ENCODE measurements around the gene CHST9.

CHST9 gene

GRCh38 chr18:26864658-26865057 is 320.4 kb downstream of the CHST9 start:
- Histone ChIP-seq H3K4me3 (IDR thresholded peaks at IDR 0.05; ENCODE audit: insufficient read depth, low read depth, low read length) (no peak overlapping the region), H3K9ac (no peak overlapping the region), H3K4me1 (ENCODE audit: low read depth, poor library complexity, severe bottlenecking) (no peaks in the 10 kb centered on the region), H4K20me1 (ENCODE audit: insufficient read depth) (no peaks in the 10 kb centered on the region), H3K27me3 (ENCODE audit: insufficient read depth, low read depth) (no peaks in the 10 kb centered on the region), H3K4me2 (no peak overlapping the region), H3K36me3 (ENCODE audit: insufficient read depth) (no peaks in the 10 kb centered on the region), H2AFZ (ENCODE audit: low read depth) (no peak overlapping the region), H3K79me2 (ENCODE audit: insufficient read depth, low read depth) (no peaks in the 10 kb centered on the region), H3K27ac (no peak overlapping the region)
- TF ChIP-seq CTCF (conservative IDR thresholded peaks at IDR 0.05; ENCODE audit: low read depth, low read length): no peak

- TF ChIP-seq CTCF (conservative IDR thresholded peaks at IDR 0.05; ENCODE audit: low read depth, low read length): no peak
- H3K79me2 ChIP-seq (ENCODE audit: insufficient read depth, low read depth): no peaks in the 10 kb centered on the region
- H3K27ac ChIP-seq: no peak overlapping the region
- H3K4me2 ChIP-seq: no peak overlapping the region
- H3K4me3 ChIP-seq (IDR thresholded peaks at IDR 0.05; ENCODE audit: insufficient read depth, low read depth, low read length): no peak overlapping the region
- H3K36me3 ChIP-seq (ENCODE audit: insufficient read depth): no peaks in the 10 kb centered on the region
- no peaks in the 10 kb centered on the region for H3K27me3 ChIP-seq (ENCODE audit: insufficient read depth, low read depth)
- H4K20me1 ChIP-seq (ENCODE audit: insufficient read depth): no peaks in the 10 kb centered on the region
- H3K9ac ChIP-seq: no peak overlapping the region
- H3K4me1 ChIP-seq (ENCODE audit: low read depth, poor library complexity, severe bottlenecking): no peaks in the 10 kb centered on the region
- H2AFZ ChIP-seq (ENCODE audit: low read depth): no peak overlapping the region
Measured at GRCh38 chr18:26863921-26864497, 321.1 kb downstream of the CHST9 start.

GRCh38 chr18:26863122-26863879 is 321.8 kb downstream of the CHST9 start:
- no peak for TF ChIP-seq CTCF (conservative IDR thresholded peaks at IDR 0.05; ENCODE audit: low read depth, low read length)
- H3K9ac ChIP-seq: no peak overlapping the region
- H4K20me1 ChIP-seq (ENCODE audit: insufficient read depth): no peaks in the 10 kb centered on the region
- no peak overlapping the region for H3K4me2 ChIP-seq
- H3K79me2 ChIP-seq (ENCODE audit: insufficient read depth, low read depth): no peaks in the 10 kb centered on the region
- H2AFZ ChIP-seq (ENCODE audit: low read depth): no peak overlapping the region
- no peak overlapping the region for H3K27ac ChIP-seq
- no peaks in the 10 kb centered on the region for H3K36me3 ChIP-seq (ENCODE audit: insufficient read depth)
- no peaks in the 10 kb centered on the region for H3K4me1 ChIP-seq (ENCODE audit: low read depth, poor library complexity, severe bottlenecking)
- no peak overlapping the region for H3K4me3 ChIP-seq (IDR thresholded peaks at IDR 0.05; ENCODE audit: insufficient read depth, low read depth, low read length)
- H3K27me3 ChIP-seq (ENCODE audit: insufficient read depth, low read depth): no peaks in the 10 kb centered on the region

GRCh38 chr18:26862084-26862483 is 323.0 kb downstream of the CHST9 start:
- Histone ChIP-seq H3K4me3 (IDR thresholded peaks at IDR 0.05; ENCODE audit: insufficient read depth, low read depth, low read length) (no peak overlapping the region), H3K36me3 (ENCODE audit: insufficient read depth) (no peaks in the 10 kb centered on the region), H3K4me2 (no peak overlapping the region), H3K9ac (no peak overlapping the region), H2AFZ (ENCODE audit: low read depth) (no peak overlapping the region), H3K27me3 (ENCODE audit: insufficient read depth, low read depth) (no peaks in the 10 kb centered on the region), H3K4me1 (ENCODE audit: low read depth, poor library complexity, severe bottlenecking) (no peaks in the 10 kb centered on the region), H4K20me1 (ENCODE audit: insufficient read depth) (no peaks in the 10 kb centered on the region), H3K79me2 (ENCODE audit: insufficient read depth, low read depth) (no peaks in the 10 kb centered on the region), H3K27ac (no peak overlapping the region)
- no peak for TF ChIP-seq CTCF (conservative IDR thresholded peaks at IDR 0.05; ENCODE audit: low read depth, low read length)
